ENCODE data around the gene NAALADL1.

DNA sequence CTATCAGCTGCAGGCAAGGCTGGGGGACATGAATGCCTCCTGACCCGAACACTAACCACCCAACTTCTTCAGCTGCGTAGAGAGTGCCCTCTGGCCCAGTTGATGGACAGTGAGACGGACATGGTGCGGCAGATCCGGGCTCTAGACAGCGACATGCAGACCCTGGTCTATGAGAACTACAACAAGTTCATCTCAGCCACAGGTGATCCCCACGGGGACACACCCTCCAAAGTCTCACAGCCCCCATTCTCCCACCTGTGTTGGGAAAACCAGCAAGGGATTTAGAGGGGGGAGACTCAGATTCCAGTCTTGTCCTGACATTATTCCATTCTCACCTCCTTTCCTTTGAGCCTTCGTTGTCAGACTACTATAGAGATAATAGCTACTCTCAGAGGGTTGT is 38.6 kb upstream of the NAALADL1 start:
- TF ChIP-seq CTCF (IDR thresholded peaks at IDR 0.05): no peak
- TF ChIP-seq POLR2A (IDR thresholded peaks at IDR 0.05): no peak

All from esophagus squamous epithelium (tissue), 4 donors.